Stimulated activated CD4-positive, alpha-beta T cell treated with anti-CD3 and anti-CD28 coated beads, TNF-alpha, amount 100 ng/mL, for 1 hour (primary cell): ENCODE results near the gene SLK.

Experiments used
- DNase-seq, 3 donors: peaks; one replicate each; pipeline ENCODE4 v3.0.0-alpha.2; 2020; ENCODE audit warnings: low read depth in 3 of 3, low spot score in 1 of 3

SLK gene

DNA sequence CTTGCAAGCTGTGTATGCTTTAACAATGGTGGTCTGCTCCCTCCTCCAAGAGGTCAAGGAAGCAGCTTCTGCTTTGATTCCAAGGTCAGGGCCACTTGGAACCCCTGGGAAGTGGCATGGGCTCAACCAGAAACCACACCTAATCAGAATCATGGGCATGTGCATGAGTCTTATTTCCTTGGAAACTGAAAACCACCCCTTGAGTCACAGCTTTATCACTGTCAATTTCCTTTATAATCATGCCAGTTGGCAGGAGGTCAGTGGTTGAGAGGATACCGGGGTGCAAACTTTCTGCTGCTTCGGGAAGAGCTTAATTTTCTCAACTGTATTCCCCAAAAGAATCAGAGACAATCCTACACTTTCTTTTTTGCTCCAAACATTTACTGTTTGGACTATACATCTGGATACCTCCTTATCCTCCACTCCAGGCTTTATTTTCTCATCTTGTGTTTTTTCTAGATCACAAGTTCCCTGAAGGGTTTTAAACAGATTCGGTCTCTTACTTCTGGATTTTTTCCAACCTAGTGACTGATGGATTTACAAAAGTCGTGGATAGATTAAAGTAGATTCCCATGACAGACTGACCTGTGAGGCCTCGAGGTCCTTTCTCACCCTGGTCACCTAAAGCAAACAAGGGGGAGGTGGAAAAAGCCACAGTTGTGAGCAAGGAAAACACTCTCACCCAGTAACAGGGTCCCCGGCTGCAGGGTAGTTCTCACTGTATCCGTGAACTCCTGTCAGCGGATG is 82.7 kb downstream of the SLK start:
- no peak for DNase-seq

DNA sequence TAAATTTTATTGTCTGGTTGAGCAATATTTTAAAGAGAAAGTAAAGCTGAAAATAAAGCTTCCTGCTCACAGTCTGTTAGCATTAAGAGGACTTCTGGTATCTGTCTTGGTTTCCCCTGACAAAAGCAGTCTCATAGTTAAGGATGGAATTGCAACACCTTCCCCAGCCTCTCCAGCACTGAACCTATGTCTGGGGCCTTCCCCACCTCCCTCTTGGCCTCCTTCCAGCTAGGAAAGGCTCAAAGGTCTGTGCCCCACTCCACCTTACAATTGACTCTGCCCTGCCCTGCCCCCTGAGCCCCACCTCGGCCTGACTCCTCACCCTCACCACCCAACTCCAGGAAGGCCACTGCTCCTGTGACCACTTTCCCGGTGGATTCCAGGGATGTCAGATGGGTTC is 85.5 kb downstream of the SLK start:
- DNase-seq = no peak

GRCh38 chr10:104053201-104053600 is 86.3 kb downstream of the SLK start:
- no peak for DNase-seq

DNA sequence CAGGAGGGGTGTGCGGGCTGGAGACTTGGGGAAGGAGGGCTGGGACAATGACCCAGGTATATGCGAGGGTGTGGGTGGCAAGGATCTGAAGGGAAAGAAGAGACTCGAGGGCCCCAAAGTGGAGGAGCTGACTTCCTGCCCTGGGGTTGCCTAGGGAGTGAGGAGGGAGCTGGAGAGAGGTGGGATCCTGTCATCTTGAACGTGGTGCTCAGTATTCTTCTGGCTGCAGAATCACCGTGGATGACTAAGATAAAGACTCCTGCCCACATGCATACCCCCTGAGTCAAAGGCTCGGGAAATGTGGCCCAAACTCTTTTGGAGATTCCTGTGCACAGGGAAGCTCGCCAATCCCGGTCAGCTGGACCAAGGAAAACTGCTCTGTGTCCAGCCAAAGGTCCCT is 87.5 kb downstream of the SLK start:
- no peak for DNase-seq

GRCh38 chr10:104056619-104057273 is 89.8 kb downstream of the SLK start:
- no peak for DNase-seq

- DNase-seq = no peak
Observed at GRCh38 chr10:104057717-104058116, 90.8 kb downstream of the SLK start.

DNA sequence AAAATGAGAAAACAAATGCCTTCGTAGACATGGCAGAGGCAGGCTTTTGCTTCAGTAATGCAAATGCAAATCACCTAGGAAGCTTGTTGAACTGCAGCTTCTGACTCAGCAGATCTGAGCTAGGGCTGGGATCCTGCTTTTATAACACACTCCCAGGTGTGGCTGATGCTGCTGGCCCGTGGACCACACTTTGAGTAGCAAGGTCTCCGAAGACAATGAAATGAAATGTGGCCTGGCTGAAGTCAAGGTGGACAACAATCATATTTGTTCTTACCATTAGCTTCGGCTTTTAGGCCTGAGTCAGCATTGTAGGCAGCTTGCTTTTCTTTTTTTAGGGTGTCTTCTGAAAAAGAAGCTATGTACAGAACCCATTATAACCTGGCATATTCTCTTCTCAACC is 92.4 kb downstream of the SLK start:
- DNase-seq = no peak

GRCh38 chr10:104061196-104061595 is 94.3 kb downstream of the SLK start:
- no peak for DNase-seq

DNA sequence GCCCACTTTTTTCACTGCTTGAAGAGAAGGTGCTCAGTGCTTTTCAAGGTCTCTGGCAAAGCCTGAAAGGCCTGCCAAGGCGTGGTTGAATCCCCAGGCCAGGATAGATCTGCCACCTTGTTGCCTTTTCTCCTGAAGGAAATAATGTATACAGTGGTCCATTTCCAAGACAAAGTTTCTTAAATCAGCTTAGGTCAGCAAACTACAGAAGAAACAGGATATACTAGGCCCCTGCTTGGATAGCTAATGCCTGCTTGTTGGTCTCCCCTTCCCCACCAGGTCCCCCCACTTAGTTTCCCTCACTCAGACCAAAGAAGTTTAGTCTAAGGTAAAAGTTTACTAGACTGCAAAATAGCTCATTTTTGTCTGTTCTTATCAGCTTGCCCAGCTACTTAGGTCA is 98.8 kb downstream of the SLK start:
- DNase-seq = no peak

GRCh38 chr10:104066945-104067344 is 100.0 kb downstream of the SLK start:
- no peak for DNase-seq

DNA sequence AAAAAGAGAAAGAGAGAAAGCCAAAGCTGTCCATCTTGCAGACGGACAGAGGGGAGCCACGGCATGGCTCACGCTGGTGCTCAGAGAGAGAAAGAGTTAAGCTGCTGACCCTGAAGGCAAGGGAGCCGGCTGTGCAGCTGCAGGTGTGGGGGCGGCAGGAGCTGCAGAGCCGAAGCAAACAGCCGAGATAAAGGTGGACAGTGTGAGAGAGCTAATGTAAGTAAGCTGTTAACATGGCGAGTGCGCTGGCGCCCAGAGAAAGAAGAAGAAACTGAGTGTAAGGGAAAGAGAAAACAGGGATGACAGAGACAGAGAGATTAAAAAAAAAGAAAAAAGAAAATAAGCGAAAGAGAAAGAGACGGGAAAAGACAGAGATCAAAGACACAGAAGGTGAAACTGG is 100.6 kb downstream of the SLK start:
- DNase-seq = no peak

GRCh38 chr10:104069613-104070012 is 102.7 kb downstream of the SLK start:
- no peak for DNase-seq

GRCh38 chr10:104072786-104073185 is 105.8 kb downstream of the SLK start:
- no peak for DNase-seq

DNA sequence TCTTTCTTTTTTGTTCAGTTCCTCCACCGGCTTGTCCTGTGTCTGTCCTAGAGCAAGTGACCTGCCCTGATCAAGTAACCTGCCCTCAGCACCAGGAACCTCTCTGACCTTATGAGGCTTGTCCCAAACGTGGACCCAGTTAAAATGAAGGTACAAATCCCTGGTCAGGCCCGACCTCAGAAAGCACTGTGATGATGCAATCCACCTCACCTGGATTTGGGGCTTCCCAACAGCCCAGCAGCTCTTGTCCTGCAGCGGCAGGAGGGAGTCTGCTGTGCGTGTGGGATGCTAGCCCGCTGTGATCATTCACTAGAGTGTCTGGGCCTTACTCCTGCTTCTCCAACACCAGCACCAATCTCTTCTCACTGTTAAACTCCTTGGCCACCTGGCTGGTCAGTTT is 107.6 kb downstream of the SLK start:
- no peak for DNase-seq

- no peak for DNase-seq
Observed at GRCh38 chr10:104076743-104077160, 109.8 kb downstream of the SLK start.

DNA sequence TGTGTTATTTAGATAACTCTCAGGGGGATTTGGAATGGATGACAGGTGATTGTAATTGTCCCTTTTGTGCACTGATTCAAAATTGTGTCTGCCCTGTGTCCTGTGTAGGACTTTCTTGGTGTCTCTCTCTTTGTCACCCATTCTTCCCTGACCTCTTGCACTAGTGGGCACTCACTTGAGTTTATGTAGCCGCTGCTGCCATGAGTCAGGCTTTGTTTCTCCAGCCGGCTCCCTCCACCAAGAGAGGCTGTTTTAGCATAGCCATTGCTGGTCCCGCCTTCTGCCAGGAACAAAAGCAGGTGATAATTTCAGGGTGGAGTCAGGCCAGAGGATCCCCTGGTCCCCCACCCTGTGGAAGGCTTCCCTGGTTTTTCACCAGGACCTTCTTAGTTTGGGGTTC is 110.3 kb downstream of the SLK start:
- no peak for DNase-seq

DNA sequence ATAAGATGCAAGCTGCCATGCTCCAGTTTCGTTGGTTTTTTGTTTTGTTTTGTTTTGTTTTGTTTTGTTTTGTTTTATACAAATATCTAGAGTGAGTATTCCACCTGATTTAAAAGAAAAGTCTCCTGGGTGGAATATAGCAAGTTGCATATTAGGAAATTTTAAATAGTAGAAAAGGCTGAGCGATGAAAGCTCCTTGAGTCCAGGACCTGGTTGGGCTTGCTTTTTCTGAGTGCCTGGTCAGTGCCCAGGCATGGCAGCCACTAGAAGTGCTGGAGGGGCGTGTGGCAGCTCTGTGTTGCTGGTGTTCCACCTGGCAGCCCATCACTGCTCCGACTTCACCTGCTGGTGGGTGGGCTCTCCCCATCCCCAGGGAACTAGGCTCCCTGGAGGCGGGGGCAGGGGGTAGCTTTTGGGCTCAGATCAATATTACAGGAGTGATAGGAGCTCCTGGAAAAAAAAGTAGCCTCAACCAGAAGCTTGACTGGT is 110.8 kb downstream of the SLK start:
- DNase-seq = no peak
